Ovary (tissue), 3 donors: ENCODE data around the gene LMAN2.

Experiments used
- EP300 ChIP-seq: sonication (generic); formaldehyde crosslinking; IDR thresholded peaks from one replicate; pipeline ENCODE4 v1.6.1; 2017; ENCODE audit warnings: antibody characterized with exemption
- POLR2A ChIP-seq: fragments of 450-650 bp; IDR thresholded peaks from one replicate; pipeline ENCODE4 v1.6.1; 2017; ENCODE audit warnings: antibody characterized with exemption, mild to moderate bottlenecking, moderate library complexity
- TF ChIP-seq, protein P1 (sequence below), 3 donors: fragments of 450-650 bp in 2 of 3; fragments of 200-600 bp in 1 of 3; IDR thresholded peaks; one replicate each; pipeline versions ENCODE4 v1.5.1 to v1.8.0; 2016 to 2022; ENCODE audit warnings: antibody characterized with exemption in 3 of 3, mild to moderate bottlenecking in 1 of 3
- donor health status: DM: no; HTN: no; CAD: no.

DNA sequence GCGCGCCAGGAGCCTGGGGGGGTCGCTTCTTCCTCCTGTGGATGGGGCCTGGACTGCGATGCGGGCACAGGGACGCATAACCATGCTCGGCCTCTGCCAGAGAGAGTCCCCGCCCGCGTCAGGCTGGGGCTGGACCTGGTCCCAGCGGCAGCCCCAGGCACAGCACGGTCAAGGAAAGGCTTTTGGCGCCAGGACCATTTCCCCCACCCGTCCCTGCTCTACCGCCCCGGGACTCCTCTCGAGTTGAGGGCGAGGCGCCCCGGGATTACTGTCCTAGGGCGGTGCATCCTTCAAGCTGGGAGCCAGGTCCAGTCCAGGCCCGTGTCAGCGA lies 40.1 kb downstream of the LMAN2 start:
- TF ChIP-seq, protein P1, sequence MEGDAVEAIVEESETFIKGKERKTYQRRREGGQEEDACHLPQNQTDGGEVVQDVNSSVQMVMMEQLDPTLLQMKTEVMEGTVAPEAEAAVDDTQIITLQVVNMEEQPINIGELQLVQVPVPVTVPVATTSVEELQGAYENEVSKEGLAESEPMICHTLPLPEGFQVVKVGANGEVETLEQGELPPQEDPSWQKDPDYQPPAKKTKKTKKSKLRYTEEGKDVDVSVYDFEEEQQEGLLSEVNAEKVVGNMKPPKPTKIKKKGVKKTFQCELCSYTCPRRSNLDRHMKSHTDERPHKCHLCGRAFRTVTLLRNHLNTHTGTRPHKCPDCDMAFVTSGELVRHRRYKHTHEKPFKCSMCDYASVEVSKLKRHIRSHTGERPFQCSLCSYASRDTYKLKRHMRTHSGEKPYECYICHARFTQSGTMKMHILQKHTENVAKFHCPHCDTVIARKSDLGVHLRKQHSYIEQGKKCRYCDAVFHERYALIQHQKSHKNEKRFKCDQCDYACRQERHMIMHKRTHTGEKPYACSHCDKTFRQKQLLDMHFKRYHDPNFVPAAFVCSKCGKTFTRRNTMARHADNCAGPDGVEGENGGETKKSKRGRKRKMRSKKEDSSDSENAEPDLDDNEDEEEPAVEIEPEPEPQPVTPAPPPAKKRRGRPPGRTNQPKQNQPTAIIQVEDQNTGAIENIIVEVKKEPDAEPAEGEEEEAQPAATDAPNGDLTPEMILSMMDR (IDR thresholded peaks at IDR 0.05): no peak
- TF ChIP-seq POLR2A (no peak), EP300 (no peak)
